ENCODE data around the gene HCFC1R1.

HCFC1R1 gene

DNA sequence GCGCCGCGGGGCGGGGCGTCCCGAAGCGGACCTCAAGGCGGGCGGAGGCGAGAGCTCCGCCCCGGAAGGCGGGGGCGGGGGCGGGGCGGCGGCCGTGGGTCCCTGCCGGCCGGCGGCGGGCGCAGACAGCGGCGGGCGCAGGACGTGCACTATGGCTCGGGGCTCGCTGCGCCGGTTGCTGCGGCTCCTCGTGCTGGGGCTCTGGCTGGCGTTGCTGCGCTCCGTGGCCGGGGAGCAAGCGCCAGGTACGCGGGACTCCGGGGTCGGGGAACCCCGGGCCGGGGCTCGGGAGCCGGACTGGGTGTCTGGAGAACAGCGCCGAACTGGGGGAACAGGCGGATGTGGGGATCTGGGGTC is 3.5 kb downstream of the HCFC1R1 start, which contains the start of gene TNFRSF12A:
TNFRSF12A (plus strand) TSS at position 122 of the 357 bp plus-strand sequence; CDS start at position 152, 30 bp downstream.
- H3K4me3 ChIP-seq (ENCODE audit: low read length): peak within 1 kb of the TSS; percentile 94
- TF ChIP-seq, protein P1, sequence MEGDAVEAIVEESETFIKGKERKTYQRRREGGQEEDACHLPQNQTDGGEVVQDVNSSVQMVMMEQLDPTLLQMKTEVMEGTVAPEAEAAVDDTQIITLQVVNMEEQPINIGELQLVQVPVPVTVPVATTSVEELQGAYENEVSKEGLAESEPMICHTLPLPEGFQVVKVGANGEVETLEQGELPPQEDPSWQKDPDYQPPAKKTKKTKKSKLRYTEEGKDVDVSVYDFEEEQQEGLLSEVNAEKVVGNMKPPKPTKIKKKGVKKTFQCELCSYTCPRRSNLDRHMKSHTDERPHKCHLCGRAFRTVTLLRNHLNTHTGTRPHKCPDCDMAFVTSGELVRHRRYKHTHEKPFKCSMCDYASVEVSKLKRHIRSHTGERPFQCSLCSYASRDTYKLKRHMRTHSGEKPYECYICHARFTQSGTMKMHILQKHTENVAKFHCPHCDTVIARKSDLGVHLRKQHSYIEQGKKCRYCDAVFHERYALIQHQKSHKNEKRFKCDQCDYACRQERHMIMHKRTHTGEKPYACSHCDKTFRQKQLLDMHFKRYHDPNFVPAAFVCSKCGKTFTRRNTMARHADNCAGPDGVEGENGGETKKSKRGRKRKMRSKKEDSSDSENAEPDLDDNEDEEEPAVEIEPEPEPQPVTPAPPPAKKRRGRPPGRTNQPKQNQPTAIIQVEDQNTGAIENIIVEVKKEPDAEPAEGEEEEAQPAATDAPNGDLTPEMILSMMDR (IDR thresholded peaks at IDR 0.05; ENCODE audit: insufficient read depth, low read depth, low read length, missing control alignments): no peak
- peak; percentile 87 for DNase-seq (ENCODE audit: low read depth)

GRCh38 chr16:3019594-3020246 is 4.0 kb downstream of the HCFC1R1 start:
- DNase-seq (ENCODE audit: low read depth): no peak
- peak overlapping the region; percentile 48 for H3K4me3 ChIP-seq (ENCODE audit: low read length)
- TF ChIP-seq, protein P1 (IDR thresholded peaks at IDR 0.05; ENCODE audit: insufficient read depth, low read depth, low read length, missing control alignments): no peak

DNA sequence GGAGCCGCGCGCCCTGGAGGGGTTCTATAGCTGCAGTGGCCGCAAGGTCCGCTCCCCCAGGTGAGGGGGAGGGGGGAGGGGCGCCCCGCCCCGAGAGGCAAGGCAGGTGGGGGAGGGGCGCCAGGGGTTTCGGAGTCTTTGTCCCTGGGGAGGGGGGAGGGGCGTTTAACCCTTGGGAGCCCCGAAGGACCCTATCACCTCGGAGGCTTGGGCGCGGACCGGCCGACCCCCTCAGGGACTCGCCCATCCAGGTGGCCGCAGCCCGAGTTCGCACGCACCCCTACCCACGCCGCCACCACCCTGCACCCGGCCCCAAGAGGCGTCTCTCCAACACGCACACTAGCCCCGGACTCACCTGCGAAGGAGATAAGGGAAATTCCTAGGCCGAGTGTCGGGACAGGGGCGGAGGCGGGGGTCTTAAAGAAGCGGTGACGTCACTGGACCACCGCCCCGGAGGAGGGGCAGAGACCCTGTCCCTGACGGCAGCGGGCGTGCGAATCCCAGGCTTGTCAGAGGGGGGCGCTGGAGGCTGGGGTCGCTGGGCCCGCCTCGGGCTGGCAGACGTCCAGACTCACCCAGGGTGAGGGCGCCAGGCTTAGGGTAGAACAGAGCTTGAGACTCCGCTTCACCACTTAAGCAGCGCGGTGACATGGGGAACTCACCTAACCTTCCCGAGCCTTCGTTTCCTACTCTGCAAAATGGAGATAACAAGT is 5.8 kb downstream of the HCFC1R1 start, which contains the start of gene CLDN6:
CLDN6 (minus strand) TSS at position 390 of the 713 bp plus-strand sequence. CDS start 2,162 bp downstream, outside the sequence.
- DNase-seq (ENCODE audit: low read depth): no peak
- H3K4me3 ChIP-seq (ENCODE audit: low read length): no peak within 1 kb of the TSS
- TF ChIP-seq, protein P1 (IDR thresholded peaks at IDR 0.05; ENCODE audit: insufficient read depth, low read depth, low read length, missing control alignments): peak; percentile 10

GRCh38 chr16:3017344-3017743 is 6.4 kb downstream of the HCFC1R1 start:
- no peak overlapping the region for H3K4me3 ChIP-seq (ENCODE audit: low read length)
- TF ChIP-seq, protein P1 (IDR thresholded peaks at IDR 0.05; ENCODE audit: insufficient read depth, low read depth, low read length, missing control alignments): no peak
- no peak for DNase-seq (ENCODE audit: low read depth)

- H3K4me3 ChIP-seq (ENCODE audit: low read length): no peak overlapping the region
- TF ChIP-seq, protein P1 (IDR thresholded peaks at IDR 0.05; ENCODE audit: insufficient read depth, low read depth, low read length, missing control alignments): no peak
- DNase-seq (ENCODE audit: low read depth): no peak
Measured at GRCh38 chr16:3015865-3016521, 7.7 kb downstream of the HCFC1R1 start.

DNA sequence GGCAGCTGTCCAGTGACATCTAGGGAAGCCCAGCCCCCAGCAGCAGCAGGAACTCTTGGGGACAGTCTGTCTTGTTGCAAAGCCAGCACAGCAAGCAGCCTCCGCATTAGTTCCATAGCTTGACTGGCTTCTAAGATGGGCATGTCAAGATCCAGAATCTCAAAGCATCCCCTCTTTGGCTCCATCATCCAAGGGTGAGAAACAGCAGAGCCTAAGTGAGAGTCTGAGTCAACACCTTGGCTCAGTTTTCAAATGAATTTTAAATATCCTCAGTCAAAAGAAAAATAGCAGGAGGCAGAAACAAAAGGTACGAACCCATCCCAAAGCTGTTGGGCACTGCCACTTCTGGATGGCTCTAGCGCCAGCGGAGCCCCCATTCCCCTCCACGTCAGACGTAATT is 8.8 kb downstream of the HCFC1R1 start:
- no peak for DNase-seq (ENCODE audit: low read depth)
- TF ChIP-seq, protein P1 (IDR thresholded peaks at IDR 0.05; ENCODE audit: insufficient read depth, low read depth, low read length, missing control alignments): no peak
- no peak overlapping the region for H3K4me3 ChIP-seq (ENCODE audit: low read length)
